K562 (cell line): Measurements from ENCODE around the gene MFSD2B. TPM values are rescaled to one million over a fixed set of nuclear protein-coding genes. Genes with fewer than 3 reads are reported as not detected.
A peak's percentile ranks its signal among the peaks of the same experiment; 100 is the strongest.

Experiments used
- ATF3 ChIP-seq, 2 experiments: fragments of 450-650 bp in 1 of 2; sonication (generic) in 1 of 2; formaldehyde crosslinking in 1 of 2; IDR thresholded peaks in 1 of 2; conservative IDR thresholded peaks in 1 of 2; 2 replicates each; pipeline versions ENCODE4 v1.6.1 to v1.8.1; 2016 to 2023; ENCODE audit warnings: mild to moderate bottlenecking in 2 of 2, moderate library complexity in 2 of 2, inconsistent platforms in 1 of 2, missing genetic modification reagents in 1 of 2
- MAFK ChIP-seq: IDR thresholded peaks from 2 replicates; pipeline ENCODE4 v1.6.1; 2011; ENCODE audit warnings: low read length, improper control_type of control experiment
- NCOA2 ChIP-seq, 2 experiments: fragments of 450-650 bp; IDR thresholded peaks; 2 replicates each; pipeline ENCODE4 v1.6.1; 2018; ENCODE audit warnings: mild to moderate bottlenecking in 2 of 2, moderate library complexity in 1 of 2; ENCODE audit not compliant: partially characterized antibody in 2 of 2
- REST ChIP-seq, 2 experiments: fragments of 450-650 bp; formaldehyde crosslinking in 1 of 2; IDR thresholded peaks; 2 replicates each; pipeline versions ENCODE4 v1.4.0 to v1.6.1; 2014 to 2020; ENCODE audit warnings: mild to moderate bottlenecking in 2 of 2, borderline replicate concordance in 1 of 2, low read depth in 1 of 2
- SMARCE1 ChIP-seq: fragments of 450-650 bp; IDR thresholded peaks from 2 replicates; pipeline ENCODE4 v1.7.1; 2016; ENCODE audit warnings: mild to moderate bottlenecking
- TRIM25 ChIP-seq: fragments of 450-650 bp; IDR thresholded peaks from 2 replicates; pipeline ENCODE4 v1.7.0; 2016; ENCODE audit warnings: borderline replicate concordance
- ZBTB7A ChIP-seq: IDR thresholded peaks from 2 replicates; pipeline ENCODE4 v1.6.1; 2011; ENCODE audit warnings: low read depth, mild to moderate bottlenecking, low read length, moderate library complexity, borderline replicate concordance; ENCODE audit not compliant: control insufficient read depth
- ZNF354B ChIP-seq: fragments of 250-450 bp; sonication (Bioruptor Pico); IDR thresholded peaks from 2 replicates; pipeline ENCODE4 v1.4.0; 2020
- ZNF592 ChIP-seq: fragments of 450-650 bp; IDR thresholded peaks from 2 replicates; pipeline ENCODE4 v1.6.1; 2017; ENCODE audit warnings: antibody characterized with exemption, mild to moderate bottlenecking
- polyA plus RNA-seq, 8 experiments: library from polyadenylated mRNA; depleted of rRNA in 4 of 8; stranded (reverse) in 5 of 8; unstranded in 3 of 8; fragments of >200 nt; fragmentation: Nextera tagmentation in 2 of 8; fragmentation: Illumina TruSeq in 1 of 8; extraction: Ambion mirVana in 2 of 8; extraction: Trizol in 1 of 8; gene quantifications; 2 replicates each; pipeline versions ENCODE4 v1.2.1 to v1.2.3, GENCODE V29; 2011 to 2014; ENCODE audit warnings: inconsistent platforms in 1 of 8, missing spikeins in 1 of 8
- total RNA-seq, 7 experiments: library from RNA; depleted of rRNA in 6 of 7; stranded (reverse); fragments of >200 nt in 6 of 7; fragmentation: Illumina TruSeq in 2 of 7; extraction: Trizol in 2 of 7; gene quantifications; 2 replicates each; pipeline versions ENCODE4 v1.2.1 to v1.2.3, GENCODE V29; 2011 to 2021; ENCODE audit warnings: low replicate concordance in 1 of 7

MFSD2B gene
- total and polyA plus RNA-seq, 9 of the 15 experiments (the other 6 are each of a cell fraction or from before 2014, with no cell fraction given), result 2.6 to 10.9 (median 6.8) TPM

GRCh38 chr2:24021122-24021998, 11.5 kb downstream of the MFSD2B start (continued):
- TF ChIP-seq ATF3 (IDR thresholded peaks at IDR 0.05), result no peak
- TF ChIP-seq ATF3 (CRISPR knock-in tag; conservative IDR thresholded peaks at IDR 0.05), result no peak
- TF ChIP-seq MAFK, result no peak
- TF ChIP-seq ZBTB7A, result no peak
- TF ChIP-seq REST (IDR thresholded peaks at IDR 0.05; ENCODE audit: borderline replicate concordance), result peak; percentile 72
- no peak for TF ChIP-seq REST (CRISPR knock-in tag; IDR thresholded peaks at IDR 0.05; ENCODE audit: low read depth)
- TF ChIP-seq ZNF592, result no peak
- no peak for TF ChIP-seq SMARCE1
- TF ChIP-seq TRIM25, result no peak
- TF ChIP-seq NCOA2 (IDR thresholded peaks at IDR 0.05; ENCODE audit: partially characterized antibody in 2 of 2), result no peak
- TF ChIP-seq ZNF354B, result no peak
